Prostate gland (tissue), 2 donors: ENCODE results near the gene ACTN4. TPM values are rescaled to one million over a fixed set of nuclear protein-coding genes. Genes with fewer than 3 reads are reported as not detected.

Experiments
- DNase-seq: peaks from one replicate; pipeline ENCODE4 v3.0.0-alpha.2; 2019; ENCODE audit warnings: low spot score
- H3K27ac ChIP-seq, 2 donors: fragments of 200-600 bp; sonication (generic); 2 replicates each; pipeline ENCODE4 v1.5.1; 2017 to 2019
- H3K27me3 ChIP-seq: fragments of 200-600 bp; sonication (generic); replicated peaks from 2 replicates; pipeline ENCODE4 v1.5.1; 2019; ENCODE audit not compliant: insufficient read depth
- H3K36me3 ChIP-seq, 2 donors: fragments of 200-600 bp; sonication (generic); 1 replicate in 1 of 2; 2 replicates in 1 of 2; pipeline versions ENCODE4 v1.5.1 to v1.8.1; 2017 to 2019
- H3K4me1 ChIP-seq: fragments of 200-600 bp; sonication (generic); replicated peaks from 2 replicates; pipeline ENCODE4 v1.5.1; 2019
- H3K4me3 ChIP-seq, 2 donors: fragments of 200-600 bp; sonication (generic); 2 replicates each; pipeline ENCODE4 v1.5.1; 2017 to 2019
- H3K9me3 ChIP-seq: fragments of 200-600 bp; sonication (generic); 2 replicates; pipeline ENCODE4 v1.5.1; 2017
- CTCF ChIP-seq, 4 experiments: fragments of 200-600 bp in 2 of 4; fragments of 450-650 bp in 2 of 4; sonication (generic) in 2 of 4; IDR thresholded peaks; 1 replicate in 3 of 4; 2 replicates in 1 of 4; pipeline ENCODE4 v1.5.1; 2016 to 2019; ENCODE audit warnings: antibody characterized with exemption in 4 of 4, mild to moderate bottlenecking in 2 of 4, moderate library complexity in 2 of 4
- POLR2A ChIP-seq: fragments of 450-650 bp; IDR thresholded peaks from one replicate; pipeline ENCODE4 v1.6.1; 2016; ENCODE audit warnings: antibody characterized with exemption, mild to moderate bottlenecking
- POLR2AphosphoS5 ChIP-seq: sonication (generic); formaldehyde crosslinking; IDR thresholded peaks from one replicate; pipeline ENCODE4 v1.6.1; 2017; ENCODE audit warnings: antibody characterized with exemption
- WGBS: methylation state at CpG from one replicate; pipeline ENCODE4 v1.1.5; 2018; 5-methylcytosine and 5-hydroxymethylcytosine counted together
- intact Hi-C: fragments of 100-400 bp; cut with DNase I; formaldehyde crosslinking; loops from one replicate; pipeline ENCODE4 v1.14.2; 2022
- total RNA-seq, 2 donors: library from RNA; depleted of rRNA; stranded (reverse); fragments of >200 nt; gene quantifications; one replicate each; pipeline ENCODE4 v1.1.0, GENCODE V29; 2016

ACTN4 gene
- total RNA-seq, 2 donors from 2014 or later: 312 to 330 TPM

GRCh38 chr19:38717855-38718254 lies 70.4 kb downstream of the ACTN4 start:
- Histone ChIP-seq H3K36me3 (peaks cover 28 to 31% of the 10 kb centered on the region in 2 donors), H3K4me1 (peaks cover under 1% of the 10 kb centered on the region), H3K9me3 (no peaks in the 10 kb centered on the region), H3K27ac (no peak overlapping the region), H3K4me3 (no peak overlapping the region), H3K27me3 (no peaks in the 10 kb centered on the region)
- DNase-seq: no peak
- intact Hi-C loops: no loop called here
- no peak for TF ChIP-seq POLR2A
- no peak for TF ChIP-seq POLR2AphosphoS5
- no peak for TF ChIP-seq CTCF (IDR thresholded peaks at IDR 0.05)
- 85% methylated on average over 11 of the region's 11 CpGs for WGBS

- H3K27ac ChIP-seq: peak overlapping the region; percentile 17 to 40
- H3K4me1 ChIP-seq: no peaks in the 10 kb centered on the region
- DNase-seq: no peak
- H3K9me3 ChIP-seq: no peaks in the 10 kb centered on the region
- peak; percentile 12 for TF ChIP-seq POLR2A
- peak in 2 of 4 experiments; percentile 35 to 36 for TF ChIP-seq CTCF (IDR thresholded peaks at IDR 0.05)
- no peak for TF ChIP-seq POLR2AphosphoS5
- intact Hi-C loops: no loop called here
- H3K27me3 ChIP-seq: no peaks in the 10 kb centered on the region
- peaks cover 36 to 41% of the 10 kb centered on the region in 2 donors for H3K36me3 ChIP-seq
- H3K4me3 ChIP-seq: no peak overlapping the region
- WGBS: 48% methylated on average over 24 of the region's 24 CpGs
These were observed 71.5 kb downstream of the ACTN4 start for GRCh38 chr19:38718747-38719543.

GRCh38 chr19:38719761-38720558 lies 72.5 kb downstream of the ACTN4 start:
- intact Hi-C loops: loop anchor here (10.0 kb wide), 1 partner anchor 115 kb away; the partner anchor contains the start of gene ECH1
- peak overlapping the region; percentile 17 to 40 for H3K27ac ChIP-seq
- no peak overlapping the region for H3K4me3 ChIP-seq
- TF ChIP-seq CTCF (IDR thresholded peaks at IDR 0.05): no peak
- TF ChIP-seq POLR2A: no peak
- TF ChIP-seq POLR2AphosphoS5: no peak
- no peaks in the 10 kb centered on the region for H3K27me3 ChIP-seq
- WGBS: 68% methylated on average over 24 of the region's 24 CpGs
- peaks cover 44 to 45% of the 10 kb centered on the region in 2 donors for H3K36me3 ChIP-seq
- no peak for DNase-seq
- H3K9me3 ChIP-seq: no peaks in the 10 kb centered on the region
- no peaks in the 10 kb centered on the region for H3K4me1 ChIP-seq

- H3K9me3 ChIP-seq: no peaks in the 10 kb centered on the region
- TF ChIP-seq POLR2AphosphoS5: no peak
- no peak for TF ChIP-seq POLR2A
- TF ChIP-seq CTCF (IDR thresholded peaks at IDR 0.05): no peak
- peaks cover 52 to 53% of the 10 kb centered on the region in 2 donors for H3K36me3 ChIP-seq
- 90% methylated on average over 15 of the region's 15 CpGs for WGBS
- H3K27ac ChIP-seq: peak overlapping the region in 1 of 2 donors; percentile 8
- H3K4me3 ChIP-seq: no peak overlapping the region
- no peak for DNase-seq
- no peaks in the 10 kb centered on the region for H3K4me1 ChIP-seq
- intact Hi-C loops: loop anchor here (10.0 kb wide), 1 partner anchor 114 kb away; the partner anchor contains the start of gene ECH1
- no peaks in the 10 kb centered on the region for H3K27me3 ChIP-seq
These were observed 73.2 kb downstream of the ACTN4 start for GRCh38 chr19:38720559-38721236.
